ENCODE results near the gene CCNC. TPM values are rescaled to one million over a fixed set of nuclear protein-coding genes. Genes with fewer than 3 reads are reported as not detected.

The CCNC gene
- total RNA-seq, 3 donors from 2014 or later: 32.7 to 52.2 (median 34.2) TPM

GRCh38 chr6:99560668-99561067, 7.8 kb downstream of the CCNC start:
- no peaks in the 10 kb centered on the region for H3K36me3 ChIP-seq (ENCODE audit: low read depth)
- no peaks in the 10 kb centered on the region for H3K9me3 ChIP-seq
- DNase-seq (no peak), ATAC-seq (no peak)
- H3K4me3 ChIP-seq: no peak overlapping the region
- intact Hi-C loops (cut with DNase I, micrococcal nuclease): no loop called here
- H3K4me1 ChIP-seq (ENCODE audit: low read depth): no peaks in the 10 kb centered on the region
- TF ChIP-seq, protein P1, sequence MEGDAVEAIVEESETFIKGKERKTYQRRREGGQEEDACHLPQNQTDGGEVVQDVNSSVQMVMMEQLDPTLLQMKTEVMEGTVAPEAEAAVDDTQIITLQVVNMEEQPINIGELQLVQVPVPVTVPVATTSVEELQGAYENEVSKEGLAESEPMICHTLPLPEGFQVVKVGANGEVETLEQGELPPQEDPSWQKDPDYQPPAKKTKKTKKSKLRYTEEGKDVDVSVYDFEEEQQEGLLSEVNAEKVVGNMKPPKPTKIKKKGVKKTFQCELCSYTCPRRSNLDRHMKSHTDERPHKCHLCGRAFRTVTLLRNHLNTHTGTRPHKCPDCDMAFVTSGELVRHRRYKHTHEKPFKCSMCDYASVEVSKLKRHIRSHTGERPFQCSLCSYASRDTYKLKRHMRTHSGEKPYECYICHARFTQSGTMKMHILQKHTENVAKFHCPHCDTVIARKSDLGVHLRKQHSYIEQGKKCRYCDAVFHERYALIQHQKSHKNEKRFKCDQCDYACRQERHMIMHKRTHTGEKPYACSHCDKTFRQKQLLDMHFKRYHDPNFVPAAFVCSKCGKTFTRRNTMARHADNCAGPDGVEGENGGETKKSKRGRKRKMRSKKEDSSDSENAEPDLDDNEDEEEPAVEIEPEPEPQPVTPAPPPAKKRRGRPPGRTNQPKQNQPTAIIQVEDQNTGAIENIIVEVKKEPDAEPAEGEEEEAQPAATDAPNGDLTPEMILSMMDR (IDR thresholded peaks at IDR 0.05): no peak

DNA sequence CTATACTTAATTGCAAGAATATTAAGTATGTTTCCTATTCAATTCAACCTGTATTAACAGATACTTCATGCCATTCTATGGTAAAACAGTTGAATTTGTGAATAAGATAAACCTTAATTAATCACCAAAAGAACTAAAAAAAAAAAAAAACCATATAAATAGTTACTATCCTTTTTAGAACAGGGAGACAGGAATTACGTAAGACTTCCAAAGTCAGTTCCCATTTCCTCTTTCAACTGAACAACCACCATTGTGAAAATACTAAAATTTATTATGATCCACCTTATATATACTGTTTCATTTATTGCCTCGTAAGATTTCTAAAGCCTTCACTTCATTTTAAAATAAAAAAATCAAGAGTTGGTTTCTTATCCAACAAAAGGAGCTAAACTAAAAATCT, 9.4 kb downstream of the CCNC start:
- ATAC-seq (no peak), DNase-seq (no peak)
- H3K36me3 ChIP-seq (ENCODE audit: low read depth): no peaks in the 10 kb centered on the region
- intact Hi-C loops (cut with DNase I, micrococcal nuclease): no loop called here
- no peak overlapping the region for H3K4me3 ChIP-seq
- no peaks in the 10 kb centered on the region for H3K9me3 ChIP-seq
- no peaks in the 10 kb centered on the region for H3K4me1 ChIP-seq (ENCODE audit: low read depth)
- TF ChIP-seq, protein P1 (IDR thresholded peaks at IDR 0.05): no peak

DNA sequence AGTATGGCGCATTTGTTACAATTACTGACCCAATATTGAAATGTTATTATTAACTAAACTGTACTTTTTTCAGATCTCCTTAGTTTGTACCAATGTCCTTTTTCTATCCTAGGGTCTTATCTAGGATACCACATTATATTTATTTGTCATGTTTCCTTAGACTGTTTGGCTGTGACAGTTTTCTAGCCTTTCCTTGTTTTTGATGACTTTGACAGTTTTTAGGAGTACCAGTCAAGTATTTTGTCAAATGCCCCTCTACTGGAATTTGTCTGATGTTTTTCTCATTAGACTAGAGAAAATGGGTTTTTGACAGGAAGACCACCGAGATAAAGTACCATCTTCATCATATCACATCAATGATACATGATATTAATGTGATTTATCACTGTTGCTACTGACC, 14.6 kb downstream of the CCNC start:
- Histone ChIP-seq H3K36me3 (ENCODE audit: low read depth) (no peaks in the 10 kb centered on the region), H3K9me3 (no peaks in the 10 kb centered on the region), H3K4me3 (no peak overlapping the region), H3K4me1 (ENCODE audit: low read depth) (no peaks in the 10 kb centered on the region)
- no peak for ATAC-seq
- intact Hi-C loops (cut with DNase I, micrococcal nuclease): no loop called here
- TF ChIP-seq, protein P1 (IDR thresholded peaks at IDR 0.05): no peak
- no peak for DNase-seq

GRCh38 chr6:99550046-99550748, 18.3 kb downstream of the CCNC start:
- DNase-seq (no peak), ATAC-seq (no peak)
- TF ChIP-seq, protein P1 (IDR thresholded peaks at IDR 0.05): no peak
- intact Hi-C loops (cut with DNase I, micrococcal nuclease): no loop called here
- Histone ChIP-seq H3K36me3 (ENCODE audit: low read depth) (no peaks in the 10 kb centered on the region), H3K9me3 (no peaks in the 10 kb centered on the region), H3K4me3 (no peak overlapping the region), H3K4me1 (ENCODE audit: low read depth) (no peaks in the 10 kb centered on the region)

DNA sequence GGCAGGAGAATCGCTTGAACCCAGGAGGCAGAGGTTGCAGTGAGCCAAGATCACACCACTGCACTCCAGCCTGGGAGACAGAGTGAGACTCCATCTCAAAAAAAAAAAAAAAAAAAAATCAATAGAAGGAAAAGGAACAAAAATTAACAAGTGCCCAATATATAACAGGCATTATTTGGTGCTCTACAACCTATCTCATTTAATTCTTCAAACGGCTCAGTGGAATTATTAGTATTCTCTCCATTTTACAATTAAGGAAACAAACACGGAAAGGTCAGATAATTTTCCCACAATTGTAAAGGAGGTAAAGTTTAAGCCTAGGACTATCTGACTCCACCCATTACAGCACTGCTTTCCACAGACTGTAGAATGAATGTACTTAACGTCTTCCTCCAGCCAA, 19.8 kb downstream of the CCNC start:
- no peak for ATAC-seq
- H3K36me3 ChIP-seq (ENCODE audit: low read depth): no peaks in the 10 kb centered on the region

More for the DNA sequence above, 19.8 kb downstream of the CCNC start:
- intact Hi-C loops (cut with DNase I, micrococcal nuclease): no loop called here
- H3K4me3 ChIP-seq: no peak overlapping the region
- H3K9me3 ChIP-seq: no peaks in the 10 kb centered on the region
- TF ChIP-seq, protein P1 (IDR thresholded peaks at IDR 0.05): no peak
- no peak for DNase-seq
- no peaks in the 10 kb centered on the region for H3K4me1 ChIP-seq (ENCODE audit: low read depth)

Data from mucosa of descending colon (tissue), 3 donors.